RWPE2 (cell line): ENCODE data around the gene SYNM.

ENCODE experiments used
- ATAC-seq: fragments of 200-7000 bp; cut with Tn5 transposase; 3 replicates; pipeline ENCODE4 v1.9.1; 2021; ENCODE audit warnings: low read depth
- DNase-seq: peaks from one replicate; pipeline ENCODE4 v3.0.0-alpha.2; 2020; ENCODE audit warnings: low spot score
- H3K27ac ChIP-seq: fragments of 450-650 bp; 2 replicates; pipeline ENCODE4 v1.5.1; 2017; ENCODE audit warnings: mild to moderate bottlenecking; ENCODE audit not compliant: poor library complexity, severe bottlenecking
- H3K27me3 ChIP-seq: fragments of 250-450 bp; sonication (Bioruptor Pico); 2 replicates; pipeline ENCODE4 v1.5.1; 2021; ENCODE audit warnings: mild to moderate bottlenecking, moderate library complexity; ENCODE audit not compliant: insufficient read depth, poor library complexity, severe bottlenecking
- H3K36me3 ChIP-seq: fragments of 250-450 bp; sonication (Bioruptor Pico); 2 replicates; pipeline ENCODE4 v1.5.1; 2020; ENCODE audit warnings: low read depth, mild to moderate bottlenecking, moderate library complexity
- H3K4me1 ChIP-seq: fragments of 250-450 bp; sonication (Bioruptor Pico); 2 replicates; pipeline ENCODE4 v1.5.1; 2021; ENCODE audit warnings: mild to moderate bottlenecking, moderate library complexity; ENCODE audit not compliant: insufficient read depth, poor library complexity, severe bottlenecking
- H3K4me3 ChIP-seq: fragments of 250-450 bp; sonication (Bioruptor Pico); 2 replicates; pipeline ENCODE4 v1.5.1; 2021; ENCODE audit warnings: mild to moderate bottlenecking, moderate library complexity; ENCODE audit not compliant: severe bottlenecking
- H3K9me3 ChIP-seq: fragments of 250-450 bp; sonication (Bioruptor Pico); 2 replicates; pipeline ENCODE4 v1.5.1; 2021; ENCODE audit warnings: mild to moderate bottlenecking, moderate library complexity; ENCODE audit not compliant: severe bottlenecking
- CTCF ChIP-seq: fragments of 450-650 bp; IDR thresholded peaks from one replicate; pipeline ENCODE4 v1.5.1; 2017; ENCODE audit warnings: mild to moderate bottlenecking, moderate library complexity; ENCODE audit not compliant: poor library complexity, severe bottlenecking

The SYNM gene

GRCh38 chr15:99130314-99130713, 25.4 kb downstream of the SYNM start:
- peaks cover 7% of the 10 kb centered on the region for H3K4me1 ChIP-seq
- H3K4me3 ChIP-seq = no peak overlapping the region
- H3K9me3 ChIP-seq = no peaks in the 10 kb centered on the region
- DNase-seq (no peak), ATAC-seq (no peak)
- no peak overlapping the region for H3K27ac ChIP-seq
- H3K27me3 ChIP-seq = no peaks in the 10 kb centered on the region
- TF ChIP-seq CTCF = no peak
- H3K36me3 ChIP-seq = no peaks in the 10 kb centered on the region

GRCh38 chr15:99130765-99131440, 26.0 kb downstream of the SYNM start:
- Histone ChIP-seq H3K27me3 (no peaks in the 10 kb centered on the region), H3K27ac (no peak overlapping the region), H3K4me3 (no peak overlapping the region), H3K9me3 (no peaks in the 10 kb centered on the region), H3K4me1 (peaks cover 7% of the 10 kb centered on the region), H3K36me3 (no peaks in the 10 kb centered on the region)
- no peak for DNase-seq
- ATAC-seq = no peak
- TF ChIP-seq CTCF = no peak

- DNase-seq = peak; percentile 72
- Histone ChIP-seq H3K4me1 (peaks cover 7% of the 10 kb centered on the region), H3K27ac (no peak overlapping the region), H3K9me3 (no peaks in the 10 kb centered on the region), H3K4me3 (no peak overlapping the region), H3K27me3 (no peaks in the 10 kb centered on the region), H3K36me3 (no peaks in the 10 kb centered on the region)
- ATAC-seq = no peak
- no peak for TF ChIP-seq CTCF
Observed at GRCh38 chr15:99131441-99132023, 26.7 kb downstream of the SYNM start.

GRCh38 chr15:99132122-99132521, 27.2 kb downstream of the SYNM start:
- no peak for DNase-seq
- Histone ChIP-seq H3K4me1 (peaks cover 7% of the 10 kb centered on the region), H3K27ac (no peak overlapping the region), H3K36me3 (no peaks in the 10 kb centered on the region), H3K9me3 (no peaks in the 10 kb centered on the region), H3K27me3 (no peaks in the 10 kb centered on the region), H3K4me3 (no peak overlapping the region)
- TF ChIP-seq CTCF = no peak
- ATAC-seq = no peak

- DNase-seq (no peak), ATAC-seq (no peak)
- Histone ChIP-seq H3K27me3 (no peaks in the 10 kb centered on the region), H3K4me3 (no peak overlapping the region), H3K27ac (no peak overlapping the region), H3K9me3 (no peaks in the 10 kb centered on the region), H3K4me1 (peaks cover 7% of the 10 kb centered on the region), H3K36me3 (no peaks in the 10 kb centered on the region)
- no peak for TF ChIP-seq CTCF
Observed at GRCh38 chr15:99132634-99133287, 27.9 kb downstream of the SYNM start.
